AG09309 (cell line): ENCODE data around the gene FH.

Experiments
- DNase-seq: peaks from one replicate; pipeline ENCODE4 v3.0.0-alpha.2; 2010; ENCODE audit warnings: low read depth
- H3K4me3 ChIP-seq: 2 replicates; pipeline ENCODE4 v1.5.1; 2011; ENCODE audit warnings: mild to moderate bottlenecking, low read depth, low read length, moderate library complexity; ENCODE audit not compliant: control insufficient read depth
- TF ChIP-seq, protein P1 (sequence below): IDR thresholded peaks from 2 replicates; pipeline ENCODE4 v1.5.1; 2011; ENCODE audit warnings: mild to moderate bottlenecking, low read depth, low read length, inconsistent platforms; ENCODE audit not compliant: insufficient read depth, control insufficient read depth; ENCODE audit errors: missing control alignments

FH gene

GRCh38 chr1:241503444-241503843, 16.1 kb downstream of the FH start:
- no peak overlapping the region for H3K4me3 ChIP-seq
- TF ChIP-seq, protein P1, sequence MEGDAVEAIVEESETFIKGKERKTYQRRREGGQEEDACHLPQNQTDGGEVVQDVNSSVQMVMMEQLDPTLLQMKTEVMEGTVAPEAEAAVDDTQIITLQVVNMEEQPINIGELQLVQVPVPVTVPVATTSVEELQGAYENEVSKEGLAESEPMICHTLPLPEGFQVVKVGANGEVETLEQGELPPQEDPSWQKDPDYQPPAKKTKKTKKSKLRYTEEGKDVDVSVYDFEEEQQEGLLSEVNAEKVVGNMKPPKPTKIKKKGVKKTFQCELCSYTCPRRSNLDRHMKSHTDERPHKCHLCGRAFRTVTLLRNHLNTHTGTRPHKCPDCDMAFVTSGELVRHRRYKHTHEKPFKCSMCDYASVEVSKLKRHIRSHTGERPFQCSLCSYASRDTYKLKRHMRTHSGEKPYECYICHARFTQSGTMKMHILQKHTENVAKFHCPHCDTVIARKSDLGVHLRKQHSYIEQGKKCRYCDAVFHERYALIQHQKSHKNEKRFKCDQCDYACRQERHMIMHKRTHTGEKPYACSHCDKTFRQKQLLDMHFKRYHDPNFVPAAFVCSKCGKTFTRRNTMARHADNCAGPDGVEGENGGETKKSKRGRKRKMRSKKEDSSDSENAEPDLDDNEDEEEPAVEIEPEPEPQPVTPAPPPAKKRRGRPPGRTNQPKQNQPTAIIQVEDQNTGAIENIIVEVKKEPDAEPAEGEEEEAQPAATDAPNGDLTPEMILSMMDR: no peak

DNA sequence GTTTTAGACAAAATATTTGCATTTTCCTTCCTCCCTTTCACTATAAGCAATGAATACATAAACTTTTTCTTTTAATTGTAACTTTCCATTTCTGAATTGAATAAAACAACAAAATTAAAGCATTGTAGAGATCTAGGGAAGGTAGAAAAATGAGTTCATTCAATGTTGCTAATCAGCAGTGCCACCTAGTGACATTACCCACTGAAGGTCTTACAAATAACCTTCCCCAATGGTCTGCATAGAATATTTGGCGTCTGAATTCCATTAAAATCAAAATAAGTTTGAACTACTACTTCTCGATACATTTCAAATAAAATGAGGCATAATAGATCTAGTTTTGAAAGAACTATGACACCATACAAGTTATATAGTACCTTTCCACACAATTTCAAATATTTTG, 19.6 kb downstream of the FH start:
- no peak for DNase-seq
- TF ChIP-seq, protein P1: peak; percentile 56
- H3K4me3 ChIP-seq: no peak overlapping the region

More at GRCh38 chr1:241503444-241503843, 16.1 kb downstream of the FH start:
- no peak for DNase-seq

DNA sequence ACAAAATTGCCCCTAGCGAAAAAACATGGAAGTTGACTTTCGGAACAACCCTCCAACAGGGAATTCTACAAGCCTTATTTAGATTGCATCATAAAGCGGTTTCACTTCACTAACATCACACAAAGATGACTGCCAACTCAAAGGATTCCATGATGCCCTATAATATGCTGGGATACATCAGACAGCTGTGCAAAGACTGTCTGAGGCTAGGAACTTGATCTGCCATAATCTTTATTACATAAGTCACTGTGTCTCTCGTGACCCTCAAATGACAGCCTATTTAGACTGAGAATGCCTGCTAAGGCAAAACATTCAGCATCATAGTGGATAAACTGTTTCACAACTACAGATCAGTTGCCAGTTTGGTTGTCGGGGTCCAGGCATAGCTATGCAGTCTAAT, 23.8 kb downstream of the FH start:
- no peak for DNase-seq
- H3K4me3 ChIP-seq: no peak overlapping the region
- TF ChIP-seq, protein P1: no peak

DNA sequence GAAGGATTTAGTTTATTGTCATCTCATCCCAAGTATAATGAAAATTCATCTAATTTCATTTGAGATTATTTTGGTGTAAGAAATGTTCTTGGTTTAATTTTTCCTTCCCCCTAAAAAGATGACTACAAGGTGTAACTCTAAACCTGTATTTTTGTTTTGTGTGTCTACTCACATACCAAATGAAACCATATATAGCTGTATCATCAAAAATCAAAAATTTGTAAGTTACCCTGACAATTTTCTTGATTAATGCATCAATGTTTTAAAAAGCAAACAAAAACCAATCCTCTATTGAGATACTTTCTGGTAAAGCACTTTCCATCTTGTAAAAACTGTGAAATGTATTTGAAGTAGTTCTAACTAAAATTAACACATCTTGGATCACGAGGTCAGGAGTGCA, 30.8 kb downstream of the FH start:
- TF ChIP-seq, protein P1: no peak
- DNase-seq: no peak
- no peak overlapping the region for H3K4me3 ChIP-seq

DNA sequence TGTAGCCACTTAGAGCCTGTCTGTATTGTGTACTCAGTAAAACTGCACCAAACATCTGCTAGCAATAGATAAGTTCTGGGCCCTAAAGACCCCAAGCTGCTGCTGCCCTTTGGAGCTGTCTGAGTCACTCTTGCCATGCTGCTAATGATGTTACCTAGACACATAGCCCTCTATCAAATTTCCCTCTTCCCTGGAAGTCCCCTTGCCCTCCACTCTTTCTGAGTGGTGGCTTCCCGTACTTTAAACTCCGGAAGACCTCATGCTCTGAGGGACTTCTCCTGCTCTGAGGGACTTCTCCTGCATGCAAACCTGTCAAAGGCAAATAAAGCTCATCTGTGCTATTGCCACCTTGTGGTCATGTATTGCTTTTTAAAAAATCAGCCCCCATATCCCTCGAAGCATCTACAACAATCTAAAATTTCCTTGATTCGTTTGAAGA, 34.0 kb downstream of the FH start:
- TF ChIP-seq, protein P1: peak; percentile 48
- DNase-seq: no peak

GRCh38 chr1:241485145-241485544, 34.4 kb downstream of the FH start:
- no peak overlapping the region for H3K4me3 ChIP-seq
- DNase-seq: no peak
- TF ChIP-seq, protein P1: no peak

More for the DNA sequence above, 34.0 kb downstream of the FH start:
- no peak overlapping the region for H3K4me3 ChIP-seq

DNA sequence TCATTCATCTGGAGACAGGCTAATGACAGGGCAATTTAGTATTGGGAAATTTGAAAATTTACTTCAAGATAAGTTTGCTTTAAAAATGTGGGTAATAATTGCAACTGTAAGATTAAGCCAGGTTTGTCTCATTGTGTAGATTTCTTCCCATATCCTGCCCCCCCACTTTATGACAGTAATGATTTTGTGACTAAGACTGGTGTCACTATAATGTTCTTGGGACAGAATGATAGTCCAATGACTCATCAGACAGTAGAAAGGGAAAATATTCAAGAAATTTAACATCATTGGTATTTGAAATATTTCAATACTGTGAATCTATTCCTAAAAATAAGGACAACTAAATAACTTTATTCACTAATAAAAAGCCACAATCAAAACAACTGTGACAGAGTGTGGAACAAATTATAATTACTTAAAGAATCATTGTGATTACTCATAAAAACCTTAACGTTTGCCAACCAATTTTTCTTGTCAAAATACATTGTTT, 36.7 kb downstream of the FH start:
- no peak overlapping the region for H3K4me3 ChIP-seq
- TF ChIP-seq, protein P1: no peak
- DNase-seq: peak; percentile 50
